Left lung (tissue), 10 donors: ENCODE results near the gene HIRIP3. TPM values are rescaled to one million over a fixed set of nuclear protein-coding genes. Genes with fewer than 3 reads are reported as not detected.
A peak's percentile ranks its signal among the peaks of the same experiment; 100 is the strongest.

Experiments used
- ATAC-seq: fragments of 200-7000 bp; cut with Tn5 transposase; one replicate; pipeline ENCODE4 v1.9.1; 2020; ENCODE audit warnings: moderate library complexity
- DNase-seq, 4 donors: peaks; one replicate each; pipeline ENCODE4 v3.0.0-alpha.2; 2013 to 2020
- H3K27ac ChIP-seq, 2 donors: fragments of 200-600 bp; sonication (generic) in 1 of 2; one replicate each; pipeline versions ENCODE4 v1.5.0 to v1.8.0; 2020 to 2021
- H3K27me3 ChIP-seq, 2 donors: fragments of 200-600 bp; sonication (generic) in 1 of 2; one replicate each; pipeline versions ENCODE4 v1.5.0 to v1.8.0; 2020 to 2021
- H3K36me3 ChIP-seq, 2 donors: fragments of 200-600 bp; sonication (generic) in 1 of 2; one replicate each; pipeline versions ENCODE4 v1.5.0 to v1.8.0; 2020 to 2021
- H3K4me1 ChIP-seq, 2 donors: fragments of 200-600 bp; one replicate each; pipeline ENCODE4 v1.8.0; 2021
- H3K4me3 ChIP-seq, 2 donors: fragments of 200-600 bp; sonication (generic) in 1 of 2; one replicate each; pipeline versions ENCODE4 v1.5.0 to v1.8.0; 2020 to 2021; ENCODE audit warnings: mild to moderate bottlenecking in 1 of 2
- H3K9me3 ChIP-seq, 2 donors: fragments of 200-600 bp; sonication (generic) in 1 of 2; one replicate each; pipeline versions ENCODE4 v1.5.0 to v1.8.0; 2020 to 2021
- intact Hi-C, 2 donors: fragments of 100-400 bp; cut with DNase I; formaldehyde crosslinking; loops; one replicate each; pipeline versions ENCODE4 v1.11.2 to v1.14.2; 2022
- polyA plus RNA-seq, 6 donors: library from polyadenylated mRNA; unstranded; fragments of 120-200 nt; gene quantifications; one replicate each; pipeline ENCODE4 v1.2.1, GENCODE V29; 2013; ENCODE audit not compliant: insufficient read length in 6 of 6
- total RNA-seq, 2 donors: library from RNA; stranded (reverse); fragmentation: NEBNext Ultra II Directional; extraction: Animal tissue kit (Norgen Biotek cat#: 25700); gene quantifications; one replicate each; pipeline ENCODE4 v1.2.1, GENCODE V29; 2021
- TF ChIP-seq, protein P1 (sequence below), 2 donors: fragments of 200-600 bp; sonication (generic) in 1 of 2; IDR thresholded peaks; one replicate each; pipeline versions ENCODE4 v1.5.0 to v1.8.0; 2021; ENCODE audit warnings: antibody characterized with exemption in 2 of 2
- donor health status: DM: no; HTN: yes; CAD: no.
- donor health status: DM: no; HTN: no; CAD: no.

The HIRIP3 gene
- total and polyA plus RNA-seq, 8 donors = 14.4 to 20.7 (median 18.1) TPM

DNA sequence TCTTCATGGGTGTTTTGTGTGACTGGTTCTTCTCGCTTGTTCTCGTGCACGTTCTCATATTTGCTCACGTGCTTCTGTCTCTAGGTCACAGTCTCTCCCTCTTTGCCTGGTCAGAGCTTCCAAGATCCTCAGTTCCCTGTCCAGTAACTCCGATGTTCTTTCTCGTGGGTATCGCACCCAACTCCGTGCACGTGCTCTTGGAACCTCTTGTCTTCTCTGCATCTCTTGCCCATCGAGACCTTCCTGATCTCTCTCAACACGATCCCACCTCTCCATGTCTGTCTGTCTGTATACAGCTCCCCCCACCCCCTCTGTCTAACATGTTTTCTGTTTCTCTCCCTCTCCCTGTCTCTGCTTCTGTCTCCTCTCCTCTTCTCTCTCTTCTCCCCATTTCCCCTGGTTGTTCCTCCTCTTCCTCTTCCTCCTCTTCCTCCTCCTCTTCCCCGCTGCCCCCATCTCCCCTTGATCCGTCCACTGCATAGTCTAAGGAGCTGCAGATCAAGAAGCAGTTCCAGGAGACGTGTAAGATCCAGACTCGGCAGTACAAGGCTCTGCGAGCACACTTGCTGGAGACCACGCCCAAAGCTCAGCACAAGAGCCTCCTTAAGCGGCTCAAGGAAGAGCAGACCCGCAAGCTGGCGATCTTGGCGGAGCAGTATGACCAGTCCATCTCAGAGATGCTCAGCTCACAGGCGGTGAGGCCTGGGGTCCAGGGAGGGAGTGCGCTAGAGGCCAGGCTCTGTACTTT lies 6.1 kb downstream of the HIRIP3 start:
- Histone ChIP-seq H3K27ac (peak overlapping the region; percentile 59 to 72), H3K4me1 (peaks cover 13 to 44% of the 10 kb centered on the region in 2 donors), H3K4me3 (no peak overlapping the region), H3K36me3 (peaks cover 12 to 98% of the 10 kb centered on the region in 2 donors), H3K27me3 (no peaks in the 10 kb centered on the region), H3K9me3 (no peaks in the 10 kb centered on the region)
- intact Hi-C loops = no loop called here
- ATAC-seq (peak; percentile 79), DNase-seq (peak in 3 of 4 donors; percentile 42 to 80 (median 75))
- TF ChIP-seq, protein P1, sequence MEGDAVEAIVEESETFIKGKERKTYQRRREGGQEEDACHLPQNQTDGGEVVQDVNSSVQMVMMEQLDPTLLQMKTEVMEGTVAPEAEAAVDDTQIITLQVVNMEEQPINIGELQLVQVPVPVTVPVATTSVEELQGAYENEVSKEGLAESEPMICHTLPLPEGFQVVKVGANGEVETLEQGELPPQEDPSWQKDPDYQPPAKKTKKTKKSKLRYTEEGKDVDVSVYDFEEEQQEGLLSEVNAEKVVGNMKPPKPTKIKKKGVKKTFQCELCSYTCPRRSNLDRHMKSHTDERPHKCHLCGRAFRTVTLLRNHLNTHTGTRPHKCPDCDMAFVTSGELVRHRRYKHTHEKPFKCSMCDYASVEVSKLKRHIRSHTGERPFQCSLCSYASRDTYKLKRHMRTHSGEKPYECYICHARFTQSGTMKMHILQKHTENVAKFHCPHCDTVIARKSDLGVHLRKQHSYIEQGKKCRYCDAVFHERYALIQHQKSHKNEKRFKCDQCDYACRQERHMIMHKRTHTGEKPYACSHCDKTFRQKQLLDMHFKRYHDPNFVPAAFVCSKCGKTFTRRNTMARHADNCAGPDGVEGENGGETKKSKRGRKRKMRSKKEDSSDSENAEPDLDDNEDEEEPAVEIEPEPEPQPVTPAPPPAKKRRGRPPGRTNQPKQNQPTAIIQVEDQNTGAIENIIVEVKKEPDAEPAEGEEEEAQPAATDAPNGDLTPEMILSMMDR (IDR thresholded peaks at IDR 0.05) = no peak

DNA sequence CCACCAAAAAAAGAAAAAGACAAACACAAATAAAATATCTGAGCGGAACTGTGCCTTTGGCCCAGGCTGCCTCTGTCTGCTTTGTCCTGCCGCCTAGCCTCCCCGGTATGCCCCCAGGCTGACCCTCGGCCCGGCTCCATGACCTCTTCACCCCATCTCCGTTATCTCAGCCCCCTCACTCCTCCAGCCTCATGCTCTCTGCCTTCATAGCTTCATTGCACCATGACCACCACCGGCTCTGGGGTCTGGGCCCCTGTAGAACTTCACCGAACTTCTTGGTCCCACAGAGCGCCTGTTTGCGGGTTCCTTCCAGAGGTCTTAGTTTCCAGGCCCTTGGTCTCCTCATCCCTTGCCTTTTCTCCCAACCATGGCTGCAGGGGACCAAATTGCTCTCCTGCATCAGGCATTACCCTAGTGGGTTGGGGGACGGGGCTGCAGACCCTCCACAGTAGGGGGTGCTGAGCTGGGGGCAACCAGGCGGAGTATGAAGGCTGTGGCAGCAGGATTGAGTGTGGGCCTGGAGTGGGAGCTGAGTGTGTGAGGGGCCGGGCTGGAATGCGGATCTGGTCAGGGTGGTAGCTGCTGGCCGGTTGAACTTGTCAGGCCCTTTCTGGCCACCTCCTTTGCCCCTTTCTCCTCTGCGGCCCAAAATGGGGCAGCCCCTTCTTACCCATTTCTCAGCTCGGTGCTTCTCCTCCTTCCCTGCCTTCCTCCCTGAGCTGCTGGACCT lies 6.9 kb downstream of the HIRIP3 start:
- ATAC-seq (peak; percentile 6), DNase-seq (peak in 1 of 4 donors; percentile 58)
- H3K27me3 ChIP-seq = no peaks in the 10 kb centered on the region
- H3K9me3 ChIP-seq = no peaks in the 10 kb centered on the region
- peak overlapping the region; percentile 59 to 72 for H3K27ac ChIP-seq
- TF ChIP-seq, protein P1 (IDR thresholded peaks at IDR 0.05) = no peak
- no peak overlapping the region for H3K4me3 ChIP-seq
- H3K4me1 ChIP-seq = peaks cover 16 to 37% of the 10 kb centered on the region in 2 donors
- H3K36me3 ChIP-seq = peaks cover 12 to 100% of the 10 kb centered on the region in 2 donors
- intact Hi-C loops = no loop called here

DNA sequence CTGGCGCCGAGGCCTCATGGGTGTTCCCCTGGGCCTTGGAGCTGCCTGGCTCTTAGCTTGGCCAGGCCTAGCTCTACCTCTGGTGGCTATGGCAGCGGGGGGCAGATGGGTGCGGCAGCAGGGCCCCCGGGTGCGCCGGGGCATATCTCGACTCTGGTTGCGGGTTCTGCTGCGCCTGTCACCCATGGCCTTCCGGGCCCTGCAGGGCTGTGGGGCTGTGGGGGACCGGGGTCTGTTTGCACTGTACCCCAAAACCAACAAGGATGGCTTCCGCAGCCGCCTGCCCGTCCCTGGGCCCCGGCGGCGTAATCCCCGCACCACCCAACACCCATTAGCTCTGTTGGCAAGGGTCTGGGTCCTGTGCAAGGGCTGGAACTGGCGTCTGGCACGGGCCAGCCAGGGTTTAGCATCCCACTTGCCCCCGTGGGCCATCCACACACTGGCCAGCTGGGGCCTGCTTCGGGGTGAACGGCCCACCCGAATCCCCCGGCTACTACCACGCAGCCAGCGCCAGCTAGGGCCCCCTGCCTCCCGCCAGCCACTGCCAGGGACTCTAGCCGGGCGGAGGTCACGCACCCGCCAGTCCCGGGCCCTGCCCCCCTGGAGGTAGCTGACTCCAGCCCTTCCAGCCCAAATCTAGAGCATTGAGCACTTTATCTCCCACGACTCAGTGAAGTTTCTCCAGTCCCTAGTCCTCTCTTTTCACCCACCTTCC lies 7.9 kb downstream of the HIRIP3 start:
- Histone ChIP-seq H3K36me3 (peaks cover 16 to 100% of the 10 kb centered on the region in 2 donors), H3K4me1 (peaks cover 16 to 30% of the 10 kb centered on the region in 2 donors), H3K9me3 (no peaks in the 10 kb centered on the region), H3K27ac (peak overlapping the region in 1 of 2 donors; percentile 59), H3K4me3 (peak overlapping the region in 1 of 2 donors; percentile 7), H3K27me3 (no peaks in the 10 kb centered on the region)
- intact Hi-C loops = no loop called here
- DNase-seq = peak in 1 of 4 donors; percentile 78
- TF ChIP-seq, protein P1 (IDR thresholded peaks at IDR 0.05) = no peak
- ATAC-seq = no peak

DNA sequence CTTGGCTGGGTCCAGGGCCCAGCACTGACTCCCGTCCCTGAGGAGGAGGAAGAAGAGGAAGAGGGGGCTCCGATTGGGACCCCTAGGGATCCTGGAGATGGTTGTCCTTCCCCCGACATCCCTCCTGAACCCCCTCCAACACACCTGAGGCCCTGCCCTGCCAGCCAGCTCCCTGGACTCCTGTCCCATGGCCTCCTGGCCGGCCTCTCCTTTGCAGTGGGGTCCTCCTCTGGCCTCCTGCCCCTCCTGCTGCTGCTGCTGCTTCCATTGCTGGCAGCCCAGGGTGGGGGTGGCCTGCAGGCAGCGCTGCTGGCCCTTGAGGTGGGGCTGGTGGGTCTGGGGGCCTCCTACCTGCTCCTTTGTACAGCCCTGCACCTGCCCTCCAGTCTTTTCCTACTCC lies 8.5 kb downstream of the HIRIP3 start:
- Histone ChIP-seq H3K4me1 (peaks cover 16 to 24% of the 10 kb centered on the region in 2 donors), H3K36me3 (peaks cover 16 to 100% of the 10 kb centered on the region in 2 donors)
- DNase-seq = no peak

More for the DNA sequence above, 8.5 kb downstream of the HIRIP3 start:
- intact Hi-C loops = no loop called here
- TF ChIP-seq, protein P1 (IDR thresholded peaks at IDR 0.05) = no peak
- no peak overlapping the region for H3K27ac ChIP-seq
- no peak for ATAC-seq
- no peaks in the 10 kb centered on the region for H3K27me3 ChIP-seq
- H3K9me3 ChIP-seq = no peaks in the 10 kb centered on the region
- H3K4me3 ChIP-seq = no peak overlapping the region
